Measurements from ENCODE around the gene KATNB1.

The KATNB1 gene

GRCh38 chr16:57764341-57765159 is 29.0 kb downstream of the KATNB1 start:
- DNase-seq = peak; percentile 99
- Histone ChIP-seq H3K4me1 (peaks cover 20% of the 10 kb centered on the region), H3K36me3 (no peaks in the 10 kb centered on the region), H3K27me3 (no peaks in the 10 kb centered on the region), H3K9me3 (no peaks in the 10 kb centered on the region), H3K4me3 (ENCODE audit: low read depth, low read length) (no peak overlapping the region)
- TF ChIP-seq CTCF (IDR thresholded peaks at IDR 0.05; ENCODE audit: low read depth, low read length) = no peak

- H3K36me3 ChIP-seq = no peaks in the 10 kb centered on the region
- no peaks in the 10 kb centered on the region for H3K9me3 ChIP-seq
- no peaks in the 10 kb centered on the region for H3K27me3 ChIP-seq
- DNase-seq = no peak
- TF ChIP-seq CTCF (IDR thresholded peaks at IDR 0.05; ENCODE audit: low read depth, low read length) = no peak
- H3K4me1 ChIP-seq = peaks cover 20% of the 10 kb centered on the region
- H3K4me3 ChIP-seq (ENCODE audit: low read depth, low read length) = no peak overlapping the region
These were observed 29.7 kb downstream of the KATNB1 start for GRCh38 chr16:57765160-57765728.

DNA sequence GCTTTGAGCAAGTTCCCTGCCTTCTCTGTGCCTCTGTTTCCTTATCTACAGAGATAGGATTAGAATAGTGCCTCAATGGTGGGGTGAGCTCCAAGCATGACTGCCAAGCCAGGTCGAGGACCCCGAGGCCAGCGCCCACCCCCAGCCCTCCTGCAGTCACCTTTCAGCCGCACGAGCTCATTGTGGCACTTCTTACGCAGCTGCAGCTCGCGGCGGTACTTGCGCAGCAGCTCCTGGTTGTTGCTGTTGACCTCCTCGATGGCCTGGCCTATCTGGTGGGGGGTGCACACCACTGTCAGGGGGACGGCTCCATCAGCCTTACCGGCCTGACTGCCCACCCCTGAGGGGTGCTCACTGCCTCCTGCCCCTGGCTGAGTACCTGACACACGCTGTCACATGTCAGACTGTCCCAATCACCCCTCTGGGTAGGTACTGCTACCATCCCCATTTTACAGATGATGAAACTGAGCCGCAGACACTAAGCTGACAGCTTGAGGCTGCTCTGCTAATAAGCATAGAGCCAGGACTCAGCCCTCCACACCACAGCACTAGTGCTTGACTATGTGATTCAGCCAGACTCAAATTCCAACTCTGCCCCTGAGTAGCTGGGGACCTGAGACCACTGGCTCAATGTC is 31.3 kb downstream of the KATNB1 start:
- Histone ChIP-seq H3K27me3 (no peaks in the 10 kb centered on the region), H3K36me3 (no peaks in the 10 kb centered on the region), H3K4me1 (peaks cover 20% of the 10 kb centered on the region), H3K4me3 (ENCODE audit: low read depth, low read length) (no peak overlapping the region), H3K9me3 (no peaks in the 10 kb centered on the region)
- TF ChIP-seq CTCF (IDR thresholded peaks at IDR 0.05; ENCODE audit: low read depth, low read length) = no peak
- no peak for DNase-seq

GRCh38 chr16:57769541-57770145 is 34.1 kb downstream of the KATNB1 start:
- no peaks in the 10 kb centered on the region for H3K9me3 ChIP-seq
- no peaks in the 10 kb centered on the region for H3K27me3 ChIP-seq
- H3K4me1 ChIP-seq = peaks cover 9% of the 10 kb centered on the region
- no peaks in the 10 kb centered on the region for H3K36me3 ChIP-seq
- DNase-seq = no peak
- H3K4me3 ChIP-seq (ENCODE audit: low read depth, low read length) = no peak overlapping the region
- TF ChIP-seq CTCF (IDR thresholded peaks at IDR 0.05; ENCODE audit: low read depth, low read length) = no peak

GRCh38 chr16:57770361-57770760 is 34.8 kb downstream of the KATNB1 start:
- H3K4me3 ChIP-seq (ENCODE audit: low read depth, low read length) = no peak overlapping the region
- peaks cover 6% of the 10 kb centered on the region for H3K4me1 ChIP-seq
- H3K36me3 ChIP-seq = no peaks in the 10 kb centered on the region
- H3K9me3 ChIP-seq = no peaks in the 10 kb centered on the region
- no peak for TF ChIP-seq CTCF (IDR thresholded peaks at IDR 0.05; ENCODE audit: low read depth, low read length)
- no peaks in the 10 kb centered on the region for H3K27me3 ChIP-seq
- no peak for DNase-seq

Data from BE2C (cell line).